HG02798 (cell line): ENCODE results near the gene MAD1L1.

ENCODE experiments used
- ATAC-seq: cut with Tn5 transposase; IDR thresholded peaks from one replicate; pipeline ENCODE4 v1.9.1; 2021; ENCODE audit warnings: mild to moderate bottlenecking; ENCODE audit not compliant: unreplicated experiment, poor library complexity

The MAD1L1 gene

DNA sequence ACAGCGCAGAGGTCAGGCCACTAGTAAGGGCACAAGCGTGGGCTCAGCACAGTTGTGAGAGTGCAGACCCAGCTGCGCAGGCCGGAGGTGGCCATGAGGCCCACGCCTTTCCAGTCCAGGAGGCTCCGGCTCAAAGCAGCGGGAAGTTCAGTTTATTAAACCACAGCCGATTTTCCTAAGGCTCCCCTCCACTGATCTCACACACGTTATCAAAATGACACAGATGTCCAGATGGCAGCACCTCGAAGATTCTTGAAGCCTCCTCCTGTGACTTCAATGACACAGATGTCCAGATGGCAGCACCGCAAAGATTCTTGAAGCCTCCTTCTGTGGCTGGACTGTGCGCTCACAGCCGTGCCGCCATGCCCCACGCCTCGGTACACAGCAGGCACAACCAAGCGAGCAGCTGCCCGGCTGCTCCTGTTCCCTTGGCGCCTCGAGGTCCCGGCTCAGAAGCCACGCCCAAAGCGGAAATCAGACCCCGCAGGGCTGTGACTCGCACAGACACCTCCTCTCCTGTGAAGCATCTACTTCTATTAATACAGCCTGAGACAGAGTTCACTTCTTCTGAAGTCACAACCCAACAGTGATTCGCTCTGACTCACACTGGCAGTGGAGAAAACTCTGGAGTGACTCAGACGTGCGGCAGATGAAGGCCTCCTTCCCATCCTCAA, 122.7 kb downstream of the MAD1L1 start:
- ATAC-seq, result peak; percentile 55

DNA sequence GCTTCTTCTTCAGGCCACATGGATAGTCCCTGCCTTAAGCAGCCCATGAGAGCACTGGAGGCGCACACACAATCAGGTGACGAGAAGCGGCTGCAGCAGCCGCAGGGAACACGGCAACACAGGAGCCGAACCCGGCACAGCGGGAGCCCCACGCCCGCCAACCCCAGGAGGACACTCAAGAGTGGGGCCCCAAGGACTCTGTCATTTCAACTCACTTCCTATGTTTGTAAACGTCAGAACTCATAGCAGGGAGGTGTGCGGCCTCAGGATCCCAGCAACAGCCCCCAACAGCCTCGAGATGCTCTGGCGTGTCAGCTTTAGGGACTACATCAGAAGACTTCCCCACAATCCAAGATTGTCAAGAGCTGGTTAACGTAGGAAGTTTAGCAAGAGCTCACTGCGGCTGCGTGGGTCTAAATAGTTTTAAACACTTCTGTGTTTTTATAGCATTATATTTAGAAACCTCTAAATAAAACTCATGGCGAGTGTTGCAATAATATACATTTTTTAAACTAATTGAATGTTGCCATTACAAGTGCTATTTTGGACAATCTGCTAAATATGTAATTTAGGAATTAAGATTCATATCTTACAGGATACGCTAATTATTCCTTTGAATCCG, 123.4 kb downstream of the MAD1L1 start:
- ATAC-seq, result no peak

DNA sequence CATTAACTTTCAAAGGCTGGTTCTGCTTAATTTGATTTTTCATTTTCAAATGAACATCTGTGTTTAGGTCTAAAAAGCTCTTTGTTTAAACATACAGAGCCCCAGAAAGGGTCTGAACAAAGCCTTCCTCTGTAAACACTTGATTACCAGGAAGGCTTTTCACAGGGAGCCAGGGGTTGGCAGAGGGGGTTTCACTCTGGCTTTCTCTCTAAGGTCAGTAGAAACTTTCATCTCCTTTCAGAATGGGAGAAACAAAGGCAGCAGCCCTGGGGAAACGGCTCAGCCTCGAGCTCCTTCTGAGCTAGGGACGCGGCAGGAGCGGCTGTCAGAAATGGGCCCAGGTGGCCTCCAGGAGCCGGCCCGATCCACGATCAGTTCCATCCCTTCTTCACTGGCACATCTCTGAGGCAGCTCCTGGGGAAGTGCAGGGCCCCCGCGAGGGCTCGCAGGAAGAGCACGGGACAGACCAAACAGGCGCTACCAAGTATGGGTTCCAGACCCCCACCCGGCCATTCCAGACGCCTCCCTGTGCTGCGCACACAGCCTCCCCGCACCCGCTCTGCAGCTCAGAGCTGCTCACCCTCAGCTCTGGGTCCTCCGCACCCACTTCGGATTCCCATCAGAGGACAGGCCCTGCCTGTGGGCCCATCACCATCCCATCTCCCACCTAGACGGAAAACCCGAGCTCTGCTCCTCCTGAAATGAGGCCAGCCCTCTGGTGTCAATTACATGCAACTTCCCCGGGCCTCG, 124.1 kb downstream of the MAD1L1 start:
- ATAC-seq, result no peak

DNA sequence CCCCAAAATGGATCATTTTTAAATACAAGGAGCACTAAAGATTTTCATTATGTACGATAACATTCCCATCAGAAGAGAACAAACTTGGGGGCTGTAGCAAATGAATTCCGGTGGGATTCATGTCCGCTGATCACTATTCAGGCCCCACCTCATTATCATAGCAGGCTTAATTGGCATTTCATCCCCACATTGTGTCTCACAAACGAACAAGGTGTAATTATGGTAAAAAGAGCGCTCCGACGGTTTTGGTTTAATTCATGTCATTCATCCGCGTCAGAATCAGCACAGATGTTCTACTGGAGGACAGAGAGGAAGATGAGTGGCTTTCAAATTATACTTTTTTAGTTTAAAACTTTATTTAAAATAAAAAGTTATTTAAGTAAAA, 124.7 kb downstream of the MAD1L1 start:
- ATAC-seq, result no peak

DNA sequence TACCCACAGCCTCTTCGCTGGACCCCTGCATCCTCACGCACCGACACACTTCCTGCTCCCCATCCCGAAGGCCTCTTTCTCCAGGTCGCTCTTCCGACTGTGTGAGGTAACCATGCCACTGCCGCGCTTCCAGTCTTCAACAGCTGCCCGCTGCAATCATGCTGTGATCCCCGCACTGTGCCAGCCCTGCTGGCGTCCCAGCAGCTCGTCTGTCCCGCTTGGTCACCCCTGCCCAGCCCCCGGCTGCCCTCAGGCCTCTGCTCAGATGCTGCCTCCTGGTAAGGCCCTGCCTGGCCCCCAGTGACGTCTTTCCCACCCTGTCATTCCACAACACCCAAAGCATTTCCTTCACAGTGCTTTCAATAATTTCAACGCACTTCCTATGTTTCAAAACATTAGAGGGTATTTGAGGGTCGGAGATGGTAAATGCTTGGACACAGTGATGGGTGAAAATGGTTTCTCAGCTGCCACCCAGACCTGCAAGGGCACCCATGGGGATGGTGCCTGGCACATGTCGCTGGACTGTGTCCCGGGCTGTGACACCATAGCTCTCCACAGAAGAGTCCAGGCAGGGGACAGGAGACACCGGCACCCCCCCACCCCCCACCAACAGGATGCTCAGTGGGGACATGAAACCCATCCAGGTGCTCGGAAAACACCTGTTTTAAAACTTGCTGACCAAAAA, 125.2 kb downstream of the MAD1L1 start:
- no peak for ATAC-seq

DNA sequence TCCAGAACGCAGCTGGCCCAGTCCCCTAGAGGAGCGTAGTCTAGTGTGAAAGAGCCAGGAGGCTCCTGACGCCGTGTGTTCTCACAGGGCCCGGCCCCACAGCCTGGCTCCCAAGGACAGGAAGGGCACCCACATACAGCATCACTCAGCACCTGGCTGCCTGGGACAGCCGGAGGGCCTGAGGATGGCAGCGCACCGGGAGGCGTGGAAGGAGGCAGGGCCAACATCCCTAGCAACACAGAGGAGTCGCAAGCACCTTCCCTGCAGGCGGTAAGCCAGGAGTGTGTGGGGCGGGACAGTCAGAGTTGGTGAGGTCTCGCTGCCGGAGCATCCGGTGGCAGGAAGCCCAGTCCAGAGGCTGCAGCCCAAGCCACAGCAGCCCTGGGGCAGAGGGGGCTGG, 125.8 kb downstream of the MAD1L1 start:
- no peak for ATAC-seq

DNA sequence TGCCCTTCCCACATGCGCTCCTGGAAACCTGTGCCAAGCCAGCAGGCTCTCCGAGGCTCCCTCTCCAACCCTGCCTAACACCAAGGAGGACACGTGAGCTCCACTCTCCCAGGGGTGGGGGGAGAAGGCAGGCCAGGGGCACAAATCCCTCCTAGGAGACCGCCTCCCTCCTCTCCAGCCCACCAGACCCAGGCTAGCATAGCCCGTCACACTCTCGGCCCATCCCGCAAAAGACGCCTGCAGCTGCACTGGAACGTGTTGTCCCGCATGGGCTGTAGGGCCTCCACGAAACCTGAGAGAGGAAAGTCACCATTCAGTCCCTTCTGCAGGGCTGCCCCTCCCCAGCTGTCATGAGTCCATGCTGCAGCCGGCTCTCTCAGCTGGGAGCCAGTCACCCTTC, 126.3 kb downstream of the MAD1L1 start:
- no peak for ATAC-seq

DNA sequence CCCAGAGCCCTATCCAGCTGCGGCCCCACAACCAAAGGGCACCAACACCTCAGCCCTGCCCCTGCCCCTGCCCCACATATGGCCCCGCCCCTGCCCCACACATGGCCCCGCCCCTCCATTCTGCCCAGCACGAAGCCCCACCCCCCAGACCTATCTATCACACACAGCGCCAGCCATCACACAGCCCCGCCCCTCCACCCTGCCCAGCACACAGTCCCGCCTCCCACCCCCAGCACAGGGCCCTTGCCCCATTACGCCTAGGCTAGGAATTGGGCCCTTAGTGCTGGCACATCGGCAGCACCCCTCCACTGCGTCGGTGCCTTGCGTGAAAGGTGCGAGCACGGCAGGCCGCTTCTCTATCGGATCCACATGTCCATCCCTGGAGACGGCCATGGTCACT, 126.8 kb downstream of the MAD1L1 start:
- ATAC-seq, result no peak

DNA sequence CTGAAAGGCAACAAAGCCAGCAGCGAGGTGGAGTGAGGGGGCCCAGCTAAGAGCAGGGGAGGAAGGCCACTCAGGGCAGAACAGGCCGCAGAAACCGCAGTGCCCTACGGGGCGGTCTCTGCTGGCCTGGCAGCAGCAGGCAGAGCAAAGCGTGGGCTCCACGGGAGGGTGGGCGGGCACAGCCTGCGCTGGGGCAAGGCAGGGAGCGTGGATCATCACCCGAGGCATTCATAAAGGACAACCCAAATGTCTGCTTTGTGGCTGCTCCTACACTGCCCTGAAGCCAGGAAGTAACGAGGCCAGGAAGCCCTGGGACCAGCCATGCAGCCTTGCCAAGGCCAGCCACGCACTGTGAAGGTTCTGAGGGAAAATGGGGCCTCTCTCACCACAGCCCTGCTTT, 127.5 kb downstream of the MAD1L1 start:
- no peak for ATAC-seq

DNA sequence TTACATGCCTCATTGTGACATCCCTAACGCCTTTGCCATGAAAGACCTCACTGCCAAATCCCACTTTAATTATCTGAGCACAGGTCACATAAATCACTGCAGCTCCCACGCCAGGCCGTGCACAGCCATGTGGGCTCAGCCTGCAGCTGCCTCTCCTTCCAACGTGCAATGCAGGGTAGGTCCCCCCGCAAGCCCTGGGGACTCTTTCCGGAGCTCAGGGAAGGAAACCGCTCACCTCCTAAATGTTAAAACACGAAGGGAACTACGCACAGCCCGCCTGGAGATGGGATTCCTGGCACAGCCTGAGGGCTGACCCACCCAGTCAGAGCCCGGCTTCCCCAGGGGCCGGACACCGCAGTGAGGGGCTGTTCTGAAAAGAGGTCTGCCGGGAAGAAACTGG, 128.0 kb downstream of the MAD1L1 start:
- no peak for ATAC-seq

DNA sequence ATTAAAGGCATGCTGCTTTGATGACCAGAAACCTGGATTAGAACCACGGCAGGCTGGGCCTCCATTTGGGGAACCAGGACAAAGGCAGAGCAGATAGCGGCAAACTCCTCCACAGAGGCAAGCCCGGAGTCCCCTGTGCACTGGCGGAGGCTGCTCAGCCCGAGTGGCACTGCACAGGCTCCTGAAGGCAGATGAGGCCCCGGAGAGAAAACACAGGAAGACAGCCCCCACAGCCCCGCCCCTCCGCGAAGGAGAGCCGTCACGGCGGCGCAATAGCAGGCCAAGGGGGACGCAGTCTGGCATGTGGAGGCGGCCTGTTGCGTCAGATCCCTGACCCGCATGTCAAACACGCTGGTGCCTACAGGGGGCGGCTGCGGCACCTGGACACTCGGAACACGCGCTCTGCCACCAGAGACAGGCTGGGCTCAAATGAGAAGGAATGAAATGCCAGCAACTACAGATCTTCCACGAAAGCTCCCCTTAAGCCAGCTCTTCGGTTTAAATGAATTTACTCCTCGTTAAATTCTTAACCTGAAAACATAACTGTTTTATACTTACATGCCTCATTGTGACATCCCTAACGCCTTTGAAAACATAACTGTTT, 128.5 kb downstream of the MAD1L1 start:
- ATAC-seq, result peak; percentile 42

DNA sequence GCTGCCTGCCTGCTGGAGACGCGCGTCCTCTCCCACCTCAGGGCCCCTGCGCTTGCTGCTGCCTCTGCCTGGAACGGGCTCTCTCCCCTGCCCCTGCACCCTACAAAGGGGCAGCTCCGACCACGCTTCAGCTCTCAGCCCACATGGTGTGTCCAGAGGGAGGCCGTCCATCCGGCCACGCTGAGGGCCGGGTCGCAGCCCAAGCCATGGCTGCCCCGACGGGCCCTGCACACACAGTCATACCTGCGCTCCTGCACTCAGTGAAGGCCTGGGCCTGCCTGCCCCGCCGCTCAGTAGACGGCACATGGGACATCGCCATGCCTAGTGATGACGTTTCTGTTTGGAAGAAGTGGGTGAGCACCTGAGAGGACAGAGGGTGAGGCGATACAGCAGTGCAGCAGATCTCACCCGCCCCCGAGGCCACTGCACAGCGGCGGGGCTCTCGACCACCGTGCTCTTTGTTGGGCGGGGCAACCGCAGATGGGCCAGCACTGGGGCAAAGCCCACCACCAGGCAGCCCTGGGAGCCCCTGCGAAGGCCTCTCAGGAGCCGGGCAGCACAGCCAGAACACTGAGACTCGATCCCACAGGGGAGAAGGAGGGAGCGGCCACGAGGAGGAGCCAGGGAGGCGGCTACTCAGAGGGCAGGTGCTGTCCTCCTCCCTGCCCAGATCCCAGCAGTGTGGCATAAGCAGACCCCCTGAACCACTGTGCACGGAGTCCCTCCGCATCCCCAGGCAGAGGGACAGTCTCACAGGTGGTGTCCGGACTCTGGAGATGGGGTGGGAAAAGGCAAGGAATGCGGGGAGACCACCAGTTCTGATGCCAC, 129.5 kb downstream of the MAD1L1 start:
- ATAC-seq, result no peak

DNA sequence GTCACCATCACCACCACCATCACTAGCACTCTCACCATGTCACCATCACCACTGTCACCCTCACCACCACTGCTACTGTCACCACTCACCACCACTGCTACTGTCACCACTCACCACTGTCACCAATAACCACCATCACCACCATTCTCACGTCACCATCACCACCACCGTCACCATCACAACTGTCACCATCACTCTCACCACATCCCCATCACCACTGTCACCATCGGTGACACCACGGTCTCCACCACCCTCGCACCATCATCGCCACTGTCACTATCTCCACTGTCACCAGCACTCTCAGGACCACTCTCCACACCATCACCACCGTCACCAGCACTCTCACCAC, 130.4 kb downstream of the MAD1L1 start:
- ATAC-seq, result no peak

DNA sequence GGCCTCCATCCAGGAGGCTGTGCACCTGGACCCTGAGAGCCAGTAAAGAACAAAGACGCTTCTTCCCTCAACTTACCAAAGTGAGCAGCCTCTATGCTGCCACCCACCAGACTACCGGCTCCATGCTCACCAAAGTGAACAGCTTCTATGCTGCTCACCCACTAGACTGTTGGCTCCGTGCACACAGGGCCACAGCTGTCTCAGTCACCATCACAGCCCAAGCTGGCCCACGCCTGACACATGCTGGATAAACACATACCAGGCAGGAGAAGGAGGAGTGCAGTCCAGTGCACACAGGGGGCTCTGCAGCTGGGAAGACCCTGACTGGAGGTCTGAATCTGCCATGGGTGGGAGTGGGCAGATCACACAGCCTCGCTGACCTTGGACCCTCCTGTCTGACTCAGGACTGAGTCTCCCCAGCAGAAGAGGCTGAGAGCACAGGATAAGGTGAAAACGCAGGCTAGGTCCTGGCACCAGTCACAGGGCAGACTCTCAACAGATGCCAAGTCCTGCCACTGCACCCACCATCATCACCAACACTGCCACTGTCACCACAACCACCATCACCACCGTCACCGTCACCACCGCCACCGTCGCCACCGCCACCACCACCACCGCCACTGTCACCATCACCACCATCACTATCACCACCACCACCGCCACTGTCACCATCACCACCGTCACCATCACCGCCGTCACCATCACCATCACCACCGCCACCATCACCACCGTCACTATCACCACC, 130.9 kb downstream of the MAD1L1 start:
- ATAC-seq, result no peak

DNA sequence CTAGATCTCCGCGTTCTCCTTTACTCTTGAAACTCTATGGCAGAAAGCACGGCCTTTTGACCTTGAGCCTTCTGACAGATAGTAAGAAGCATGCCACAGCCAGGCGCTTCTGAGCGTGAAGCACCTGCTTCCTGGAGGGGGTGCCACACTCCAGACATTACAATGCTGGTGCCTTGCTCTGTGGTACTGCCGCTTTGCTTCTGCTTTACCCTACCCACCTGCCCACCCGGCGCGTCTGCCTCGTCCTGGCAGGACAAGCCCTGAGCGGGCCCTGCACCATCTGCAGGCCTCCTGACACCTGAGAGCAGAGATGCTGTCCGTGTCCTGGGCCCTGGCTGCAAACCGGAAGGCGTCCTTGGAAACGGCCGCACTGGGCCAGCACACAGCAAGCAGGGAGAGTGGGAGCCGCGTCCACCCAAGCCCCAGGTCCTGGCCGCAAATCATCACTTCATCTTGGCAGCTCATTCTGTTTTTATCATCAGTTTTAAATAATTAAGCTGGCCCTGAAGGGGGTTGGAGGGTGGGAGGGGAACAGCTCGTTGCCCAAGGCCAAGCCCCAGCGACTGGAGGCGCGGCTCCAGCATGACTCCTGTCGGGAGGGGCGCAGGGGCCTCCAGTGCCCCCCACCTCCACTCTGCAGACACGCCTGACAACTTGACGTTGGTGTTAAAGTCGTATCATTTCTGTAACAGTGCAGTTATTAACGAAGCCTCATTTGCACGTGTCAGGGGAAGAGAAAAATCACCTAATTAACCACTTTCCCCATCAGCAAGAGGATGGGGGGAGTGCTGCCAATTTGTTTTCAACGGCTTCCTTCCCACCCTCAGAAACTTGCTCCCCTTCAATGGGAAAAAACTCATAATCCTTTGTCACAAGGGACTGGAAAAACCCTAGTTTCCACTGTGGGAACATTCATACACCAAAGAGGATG, 132.2 kb downstream of the MAD1L1 start:
- ATAC-seq, result peak; percentile 56

DNA sequence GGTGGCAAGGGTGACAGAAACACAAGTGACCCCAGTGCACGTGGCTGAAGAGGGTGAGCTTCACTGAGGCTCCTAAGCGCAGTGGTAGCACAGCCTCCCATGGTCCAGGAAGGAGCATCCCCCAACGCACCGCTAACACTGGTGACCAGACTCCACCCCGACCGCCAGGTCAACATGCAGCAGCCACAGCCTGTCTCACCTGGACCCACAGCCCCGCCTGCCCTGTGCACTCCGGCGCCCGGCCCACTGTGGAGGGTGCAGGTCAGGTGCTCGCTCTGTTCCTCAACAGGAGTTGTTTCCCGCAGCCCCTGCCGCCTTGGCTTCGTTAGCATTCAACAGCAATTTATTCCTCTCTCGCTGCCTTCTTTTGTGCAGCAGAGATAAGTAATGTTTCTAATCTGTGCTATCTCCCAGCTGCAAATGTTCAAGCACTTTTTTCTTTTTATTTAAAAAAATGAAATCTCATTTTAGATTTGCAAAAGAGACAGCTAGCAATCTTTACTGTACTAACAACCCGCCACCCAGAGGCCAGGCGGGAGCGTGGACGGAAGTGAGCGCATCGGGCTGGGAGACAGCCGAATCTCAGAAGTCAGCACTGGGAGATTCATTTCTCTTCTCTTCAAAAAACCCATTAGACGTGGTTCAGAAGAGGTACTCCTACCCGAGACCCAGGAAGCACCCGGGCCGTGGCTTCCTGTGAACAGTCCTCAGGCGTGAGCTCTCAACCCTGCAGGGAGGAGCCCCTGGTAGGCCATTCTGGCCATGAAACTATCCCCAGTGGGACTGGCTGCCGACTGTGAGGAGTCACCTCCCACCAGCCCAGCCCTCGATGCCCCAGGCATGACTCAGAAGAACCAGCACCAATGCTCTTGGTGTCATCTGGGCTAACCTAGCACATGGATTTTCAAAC, 133.4 kb downstream of the MAD1L1 start:
- ATAC-seq, result no peak

DNA sequence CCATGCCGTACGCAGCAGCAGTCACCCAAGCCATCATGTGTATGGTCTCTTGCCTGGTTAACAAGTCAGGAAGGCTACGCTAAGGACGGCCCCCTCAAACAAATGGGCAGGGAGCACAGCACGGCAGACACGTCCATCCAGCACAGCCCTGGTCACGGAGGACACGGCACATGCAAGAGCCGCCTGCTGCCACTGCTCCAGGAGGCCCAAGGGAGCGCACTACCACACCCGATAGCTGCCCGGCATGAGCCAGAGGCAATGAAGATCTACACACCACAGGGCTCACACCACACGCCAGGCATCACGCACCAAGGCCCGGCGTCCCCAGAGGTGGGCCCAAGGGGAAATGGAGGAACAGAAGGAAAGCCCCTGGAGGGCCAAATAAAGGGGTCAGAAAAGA, 134.2 kb downstream of the MAD1L1 start:
- ATAC-seq, result no peak
